Suprapubic skin (tissue), 3 donors: ENCODE results near the gene KRT35.

Source experiments
- CTCF ChIP-seq, 2 donors: fragments of 200-600 bp in 1 of 2; fragments of 450-650 bp in 1 of 2; sonication (generic) in 1 of 2; IDR thresholded peaks; one replicate each; pipeline ENCODE4 v1.5.1; 2016 to 2019; ENCODE audit warnings: antibody characterized with exemption in 2 of 2, mild to moderate bottlenecking in 1 of 2, moderate library complexity in 1 of 2
- EP300 ChIP-seq: sonication (generic); formaldehyde crosslinking; IDR thresholded peaks from one replicate; pipeline ENCODE4 v1.6.1; 2017; ENCODE audit warnings: antibody characterized with exemption

GRCh38 chr17:41433586-41433985 lies 47.4 kb downstream of the KRT35 start:
- no peak for TF ChIP-seq CTCF (IDR thresholded peaks at IDR 0.05)
- no peak for TF ChIP-seq EP300
